GM12864 (cell line): ENCODE results near the gene FFAR3.

Experiments used
- DNase-seq: peaks from one replicate; pipeline ENCODE4 v3.0.0-alpha.2; 2011; ENCODE audit warnings: low read depth
- H3K4me3 ChIP-seq: 2 replicates; pipeline ENCODE4 v1.5.1; 2011; ENCODE audit warnings: mild to moderate bottlenecking, low read depth, low read length, control low read depth
- TF ChIP-seq, protein P1 (sequence below): IDR thresholded peaks from 2 replicates; pipeline ENCODE4 v1.5.1; 2011; ENCODE audit warnings: low read depth, mild to moderate bottlenecking, moderate library complexity, low read length, control low read depth, inconsistent platforms; ENCODE audit errors: missing control alignments

FFAR3 gene

DNA sequence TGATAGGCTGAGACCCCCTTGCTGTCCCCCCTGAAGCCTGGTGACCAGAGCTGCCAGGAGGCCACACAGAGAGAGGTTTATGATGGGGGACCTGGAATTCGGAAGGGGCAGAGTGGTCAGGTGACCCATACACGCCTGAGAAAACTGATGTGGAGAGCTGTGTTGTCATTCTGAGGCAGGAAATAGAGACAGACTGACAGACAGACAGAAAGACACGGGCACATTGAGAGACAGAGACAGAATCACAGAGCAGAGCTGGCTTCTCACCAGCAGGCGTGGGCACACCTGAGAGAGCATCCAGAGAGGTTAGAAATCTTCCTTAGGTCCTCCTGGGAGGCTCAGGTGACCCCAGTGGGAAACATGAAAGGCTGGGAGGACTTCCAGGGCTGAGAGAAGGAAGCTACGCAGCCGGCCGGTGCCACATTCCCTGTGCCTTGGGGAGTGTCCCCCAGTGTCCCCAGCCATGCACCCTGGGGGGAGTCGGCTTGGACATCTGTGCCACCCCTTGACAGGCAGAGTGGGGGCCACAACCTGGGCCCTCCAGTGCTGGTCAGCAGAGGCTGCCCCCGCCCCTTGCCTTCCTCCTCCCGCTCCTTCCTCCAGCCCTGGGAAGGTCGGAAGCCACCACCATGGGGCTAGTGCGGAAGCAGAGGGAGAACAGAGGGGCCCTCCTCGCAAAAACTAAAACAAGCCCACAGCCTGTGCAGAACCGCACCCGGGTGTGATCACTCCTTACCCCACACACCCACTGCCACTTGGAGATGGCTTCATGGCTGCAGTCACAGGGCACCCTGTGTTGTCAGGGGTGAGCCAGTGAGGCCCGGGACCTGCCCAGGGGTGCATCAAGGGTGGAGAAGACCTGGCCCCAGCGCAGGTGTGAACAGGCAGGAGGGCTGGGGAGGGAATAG lies 8.4 kb upstream of the FFAR3 start:
- TF ChIP-seq, protein P1, sequence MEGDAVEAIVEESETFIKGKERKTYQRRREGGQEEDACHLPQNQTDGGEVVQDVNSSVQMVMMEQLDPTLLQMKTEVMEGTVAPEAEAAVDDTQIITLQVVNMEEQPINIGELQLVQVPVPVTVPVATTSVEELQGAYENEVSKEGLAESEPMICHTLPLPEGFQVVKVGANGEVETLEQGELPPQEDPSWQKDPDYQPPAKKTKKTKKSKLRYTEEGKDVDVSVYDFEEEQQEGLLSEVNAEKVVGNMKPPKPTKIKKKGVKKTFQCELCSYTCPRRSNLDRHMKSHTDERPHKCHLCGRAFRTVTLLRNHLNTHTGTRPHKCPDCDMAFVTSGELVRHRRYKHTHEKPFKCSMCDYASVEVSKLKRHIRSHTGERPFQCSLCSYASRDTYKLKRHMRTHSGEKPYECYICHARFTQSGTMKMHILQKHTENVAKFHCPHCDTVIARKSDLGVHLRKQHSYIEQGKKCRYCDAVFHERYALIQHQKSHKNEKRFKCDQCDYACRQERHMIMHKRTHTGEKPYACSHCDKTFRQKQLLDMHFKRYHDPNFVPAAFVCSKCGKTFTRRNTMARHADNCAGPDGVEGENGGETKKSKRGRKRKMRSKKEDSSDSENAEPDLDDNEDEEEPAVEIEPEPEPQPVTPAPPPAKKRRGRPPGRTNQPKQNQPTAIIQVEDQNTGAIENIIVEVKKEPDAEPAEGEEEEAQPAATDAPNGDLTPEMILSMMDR: no peak
- no peak overlapping the region for H3K4me3 ChIP-seq
- DNase-seq: no peak

DNA sequence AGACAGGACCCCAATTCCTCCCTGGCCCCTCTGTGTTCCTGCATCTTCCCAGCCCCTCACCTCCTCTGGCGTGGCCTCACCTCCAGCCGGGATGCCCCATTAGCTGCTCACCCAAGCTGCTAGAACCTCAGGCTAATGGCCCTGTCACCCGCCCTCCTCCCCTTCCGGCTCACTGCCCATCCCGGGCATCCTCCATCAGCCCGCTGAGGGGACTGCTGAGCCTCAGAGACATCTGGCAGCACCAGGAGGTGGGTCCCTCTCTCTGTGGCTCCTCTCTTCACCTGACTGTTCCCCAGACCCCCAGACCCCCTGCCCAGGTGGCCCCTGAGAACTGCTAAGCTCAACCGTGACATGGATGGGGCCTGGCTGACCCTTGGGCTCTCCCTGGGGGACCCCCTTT lies 7.7 kb upstream of the FFAR3 start:
- TF ChIP-seq, protein P1: no peak
- H3K4me3 ChIP-seq: no peak overlapping the region
- no peak for DNase-seq

DNA sequence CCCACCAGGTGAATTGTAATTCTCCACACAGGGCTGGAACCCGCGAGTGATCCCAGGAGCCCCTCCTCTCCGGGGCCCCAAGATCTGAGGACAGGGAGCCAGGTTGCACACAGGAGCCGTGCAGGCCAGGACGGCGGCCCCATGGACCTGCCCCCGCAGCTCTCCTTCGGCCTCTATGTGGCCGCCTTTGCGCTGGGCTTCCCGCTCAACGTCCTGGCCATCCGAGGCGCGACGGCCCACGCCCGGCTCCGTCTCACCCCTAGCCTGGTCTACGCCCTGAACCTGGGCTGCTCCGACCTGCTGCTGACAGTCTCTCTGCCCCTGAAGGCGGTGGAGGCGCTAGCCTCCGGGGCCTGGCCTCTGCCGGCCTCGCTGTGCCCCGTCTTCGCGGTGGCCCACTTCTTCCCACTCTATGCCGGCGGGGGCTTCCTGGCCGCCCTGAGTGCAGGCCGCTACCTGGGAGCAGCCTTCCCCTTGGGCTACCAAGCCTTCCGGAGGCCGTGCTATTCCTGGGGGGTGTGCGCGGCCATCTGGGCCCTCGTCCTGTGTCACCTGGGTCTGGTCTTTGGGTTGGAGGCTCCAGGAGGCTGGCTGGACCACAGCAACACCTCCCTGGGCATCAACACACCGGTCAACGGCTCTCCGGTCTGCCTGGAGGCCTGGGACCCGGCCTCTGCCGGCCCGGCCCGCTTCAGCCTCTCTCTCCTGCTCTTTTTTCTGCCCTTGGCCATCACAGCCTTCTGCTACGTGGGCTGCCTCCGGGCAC lies 6.7 kb upstream of the FFAR3 start:
- no peak for DNase-seq
- no peak overlapping the region for H3K4me3 ChIP-seq
- TF ChIP-seq, protein P1: no peak

DNA sequence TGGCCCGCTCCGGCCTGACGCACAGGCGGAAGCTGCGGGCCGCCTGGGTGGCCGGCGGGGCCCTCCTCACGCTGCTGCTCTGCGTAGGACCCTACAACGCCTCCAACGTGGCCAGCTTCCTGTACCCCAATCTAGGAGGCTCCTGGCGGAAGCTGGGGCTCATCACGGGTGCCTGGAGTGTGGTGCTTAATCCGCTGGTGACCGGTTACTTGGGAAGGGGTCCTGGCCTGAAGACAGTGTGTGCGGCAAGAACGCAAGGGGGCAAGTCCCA lies 6.1 kb upstream of the FFAR3 start:
- H3K4me3 ChIP-seq: no peak overlapping the region
- TF ChIP-seq, protein P1: no peak
- DNase-seq: no peak

DNA sequence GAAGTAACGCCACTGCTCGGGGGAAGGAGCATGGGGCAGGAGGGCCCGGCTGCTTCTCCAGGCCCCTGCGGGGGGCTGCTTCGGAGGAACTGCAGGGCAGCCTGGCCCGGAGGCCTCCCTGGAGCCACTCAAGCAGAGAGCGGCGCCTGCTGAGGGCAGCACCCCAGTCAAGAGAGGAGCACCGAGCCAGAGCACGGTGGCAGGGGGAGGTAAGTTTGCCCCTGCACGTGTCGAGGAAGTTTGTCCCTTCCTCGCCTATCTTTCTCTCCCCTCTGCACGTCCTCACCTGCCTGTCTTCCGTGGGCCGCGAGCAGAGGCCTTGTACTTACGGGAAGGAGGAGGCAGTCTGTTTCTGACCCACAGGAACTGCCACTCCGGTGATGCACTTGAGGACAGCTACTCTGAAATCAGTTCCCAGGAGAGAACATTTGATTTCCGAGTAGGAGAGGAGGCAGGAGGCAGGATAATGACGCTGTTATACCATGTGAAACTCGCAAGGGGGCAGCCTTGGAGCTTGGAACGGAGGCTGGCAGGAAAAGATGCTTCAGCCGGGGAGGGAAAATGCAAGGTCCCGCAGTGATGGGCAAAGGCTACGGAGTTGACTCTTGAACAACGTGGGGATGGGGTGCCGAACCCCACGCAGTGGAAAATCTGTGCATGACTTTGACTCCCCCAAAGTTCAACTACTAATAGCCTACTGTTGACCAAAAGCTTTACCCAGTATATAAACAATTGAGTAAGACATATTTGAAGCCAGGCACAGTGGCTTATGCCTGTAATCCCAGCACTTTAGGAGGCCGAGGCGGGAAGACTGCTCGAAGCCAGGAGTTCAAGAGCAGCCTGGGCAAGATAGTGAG lies 5.6 kb upstream of the FFAR3 start:
- no peak for DNase-seq
- TF ChIP-seq, protein P1: peak; percentile 81
- H3K4me3 ChIP-seq: no peak overlapping the region

DNA sequence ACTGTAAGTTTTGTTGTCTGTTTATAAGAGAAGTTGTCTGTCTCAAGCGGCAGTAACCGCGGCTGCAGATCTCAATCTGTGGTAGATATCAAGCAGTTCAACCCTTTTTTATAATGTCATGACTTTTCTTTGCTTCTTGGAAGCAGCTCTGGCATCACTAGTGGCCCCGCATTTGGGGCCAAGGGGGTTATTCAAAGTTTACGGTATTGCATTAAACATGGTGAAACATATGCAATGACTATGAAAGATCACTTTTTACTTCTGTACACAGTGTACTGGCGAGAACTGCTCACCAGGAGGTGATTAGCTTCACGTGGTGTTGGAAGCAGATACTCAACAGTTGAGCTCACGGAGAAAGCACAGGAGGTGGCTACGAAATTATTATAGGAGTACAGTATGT lies 4.6 kb upstream of the FFAR3 start:
- TF ChIP-seq, protein P1: no peak
- DNase-seq: no peak
- no peak overlapping the region for H3K4me3 ChIP-seq
